HepG2 (cell line): ENCODE results near the gene CBLB. TPM values are rescaled to one million over a fixed set of nuclear protein-coding genes. Genes with fewer than 3 reads are reported as not detected.

Source experiments
- ATAC-seq: fragments of 200-7000 bp; cut with Tn5 transposase; 3 replicates; pipeline ENCODE4 v1.9.1; 2020; ENCODE audit warnings: mild to moderate bottlenecking, moderate library complexity
- BruUV-seq: library from RNA; stranded (reverse); fragments of 400-500 nt; replicated peaks from 2 replicates; lab custom pipeline; 2021; lab: Mats Ljungman, UMichigan
- CTCF ChIA-PET: fragments of 300-600 bp; formaldehyde crosslinking; extraction: SDS; loops from one replicate; lab custom pipeline; 2021; ENCODE audit warnings: low total read pairs, inconsistent platforms, low intra/inter-chr PET ratio; lab: Yijun Ruan, JAX
- POLR2A ChIA-PET: fragments of 350-600 bp; sonication (Branson Sonifier 250); formaldehyde crosslinking; loops from one replicate; lab custom pipeline; 2020; ENCODE audit warnings: antibody characterized with exemption, inconsistent platforms; lab: Yijun Ruan, JAX
- DNase-seq: peaks from one replicate; pipeline ENCODE4 v3.0.0-alpha.2; 2015; ENCODE audit warnings: low spot score
- FAIRE-seq: peaks from 3 replicates; lab custom pipeline; 2011; peaks lifted over from hg19 to GRCh38; lab: Jason Lieb, UNC
- H2AFZ ChIP-seq: one replicate; pipeline ENCODE4 v1.6.1; 2011; ENCODE audit warnings: low read length, inconsistent platforms
- H3K27ac ChIP-seq: fragments of 300-600 bp; 3 replicates; pipeline ENCODE4 v1.8.0; 2011; ENCODE audit warnings: mixed run types, mild to moderate bottlenecking, mixed read lengths, low read length, inconsistent platforms; ENCODE audit not compliant: insufficient read depth; ENCODE audit errors: extremely low read length
- H3K27me3 ChIP-seq, 2 experiments: fragments of 200-600 bp in 1 of 2; 2 replicates in 1 of 2; 3 replicates in 1 of 2; pipeline versions ENCODE4 v1.6.0 to v1.8.0; 2011; ENCODE audit warnings: low read length in 2 of 2, mild to moderate bottlenecking in 2 of 2, moderate library complexity in 2 of 2, inconsistent platforms in 1 of 2; ENCODE audit not compliant: insufficient read depth in 2 of 2, control insufficient read depth in 1 of 2
- H3K36me3 ChIP-seq, 2 experiments: fragments of 200-600 bp in 1 of 2; replicated peaks in 1 of 2; 2 replicates in 1 of 2; 3 replicates in 1 of 2; pipeline versions ENCODE4 v1.5.1 to v1.8.0; 2011; ENCODE audit warnings: low read length in 2 of 2, inconsistent platforms in 1 of 2; ENCODE audit not compliant: insufficient read depth in 2 of 2, control insufficient read depth in 1 of 2
- H3K4me1 ChIP-seq: 2 replicates; pipeline ENCODE4 v1.5.1; 2012; ENCODE audit warnings: low read length, inconsistent platforms; ENCODE audit not compliant: insufficient read depth
- H3K4me2 ChIP-seq: 2 replicates; pipeline ENCODE4 v1.6.0; 2011; ENCODE audit warnings: low read depth, low read length, inconsistent platforms
- H3K4me3 ChIP-seq, 3 experiments: fragments of 200-600 bp in 1 of 3; sonication (generic), shearing (Covaris generic) in 1 of 3; replicated peaks in 1 of 3; 2 replicates each; pipeline ENCODE4 v1.5.1; 2011 to 2016; ENCODE audit warnings: low read length in 3 of 3, inconsistent platforms in 2 of 3, low read depth in 2 of 3, mild to moderate bottlenecking in 2 of 3, control low read depth in 1 of 3, mixed read lengths in 1 of 3; ENCODE audit not compliant: insufficient read depth in 1 of 3
- H3K79me2 ChIP-seq: one replicate; pipeline ENCODE4 v1.6.1; 2011; ENCODE audit warnings: low read length, inconsistent platforms; ENCODE audit not compliant: insufficient read depth
- H3K9ac ChIP-seq: 2 replicates; pipeline ENCODE4 v1.6.0; 2011; ENCODE audit warnings: mild to moderate bottlenecking, low read depth, low read length, inconsistent platforms; ENCODE audit not compliant: insufficient read depth
- H3K9me3 ChIP-seq: 2 replicates; pipeline ENCODE4 v1.5.1; 2012; ENCODE audit warnings: mild to moderate bottlenecking, low read length
- H4K20me1 ChIP-seq: 2 replicates; pipeline ENCODE4 v1.6.0; 2011; ENCODE audit warnings: inconsistent platforms, mild to moderate bottlenecking, low read length, moderate library complexity; ENCODE audit not compliant: insufficient read depth
- CAMTA2 ChIP-seq: sonication (generic); formaldehyde crosslinking; IDR thresholded peaks from 2 replicates; pipeline ENCODE4 v1.4.0; 2020; ENCODE audit warnings: mild to moderate bottlenecking, missing genetic modification reagents, borderline replicate concordance
- FOXK1 ChIP-seq: sonication (generic); formaldehyde crosslinking; IDR thresholded peaks from 2 replicates; pipeline ENCODE4 v1.4.0; 2020; ENCODE audit warnings: low read depth, missing genetic modification reagents, borderline replicate concordance
- HMGA1 ChIP-seq: sonication (generic); formaldehyde crosslinking; conservative IDR thresholded peaks from 2 replicates; pipeline ENCODE4 v1.4.0; 2020; ENCODE audit warnings: missing genetic modification reagents
- KLF15 ChIP-seq: sonication (generic); formaldehyde crosslinking; IDR thresholded peaks from 2 replicates; pipeline ENCODE4 v1.8.1; 2023; ENCODE audit warnings: borderline replicate concordance, mild to moderate bottlenecking, inconsistent platforms, missing genetic modification reagents, mixed read lengths
- MTF1 ChIP-seq: sonication (generic); formaldehyde crosslinking; IDR thresholded peaks from 2 replicates; pipeline ENCODE4 v1.5.0; 2020; ENCODE audit warnings: missing genetic modification reagents
- RFX3 ChIP-seq: IDR thresholded peaks from 2 replicates; pipeline ENCODE4 v1.6.1; 2016; ENCODE audit warnings: missing biosample characterization, missing genetic modification reagents
- WIZ ChIP-seq: sonication (generic); formaldehyde crosslinking; IDR thresholded peaks from 2 replicates; pipeline ENCODE4 v1.5.1; 2020; ENCODE audit warnings: mild to moderate bottlenecking, missing genetic modification reagents
- YY1 ChIP-seq: IDR thresholded peaks from 2 replicates; pipeline ENCODE4 v1.6.1; 2011; ENCODE audit warnings: low read length, low read depth, moderate library complexity, mild to moderate bottlenecking; ENCODE audit not compliant: insufficient read depth, insufficient replicate concordance
- ZNF224 ChIP-seq: sonication (generic); formaldehyde crosslinking; IDR thresholded peaks from 2 replicates; pipeline ENCODE4 v1.5.0; 2020; ENCODE audit warnings: mild to moderate bottlenecking, missing genetic modification reagents
- ZNF451 ChIP-seq: sonication (generic); formaldehyde crosslinking; IDR thresholded peaks from 2 replicates; pipeline ENCODE4 v1.5.0; 2020; ENCODE audit warnings: mild to moderate bottlenecking, missing genetic modification reagents
- ZNF468 ChIP-seq: sonication (generic); formaldehyde crosslinking; IDR thresholded peaks from 2 replicates; pipeline ENCODE4 v1.8.0; 2022; ENCODE audit warnings: mild to moderate bottlenecking, moderate library complexity, missing genetic modification reagents
- ZNF672 ChIP-seq: sonication (generic); formaldehyde crosslinking; IDR thresholded peaks from 2 replicates; pipeline ENCODE4 v1.8.1; 2022; ENCODE audit warnings: missing genetic modification reagents
- ZNF691 ChIP-seq: sonication (generic); formaldehyde crosslinking; IDR thresholded peaks from 2 replicates; pipeline ENCODE4 v1.4.0; 2020; ENCODE audit warnings: missing genetic modification reagents, low read depth, mild to moderate bottlenecking, borderline replicate concordance
- in situ Hi-C: cut with HindIII; loops from 2 replicates; pipeline ENCODE4 v1.10.0; 2017; ENCODE audit warnings: low pct_unique_long_range_greater_than_20kb; ENCODE audit not compliant: extremely low pct_ligation_motif_present
- intact Hi-C: fragments of 100-400 bp; cut with micrococcal nuclease; formaldehyde crosslinking; loops from one replicate; pipeline ENCODE4 v1.10.0; 2022; ENCODE audit not compliant: unreplicated experiment
- polyA plus RNA-seq, 8 experiments: library from polyadenylated mRNA; depleted of rRNA in 3 of 8; stranded (reverse) in 7 of 8; unstranded in 1 of 8; fragments of >200 nt; fragmentation: Illumina TruSeq in 4 of 8; extraction: Trizol in 4 of 8; gene quantifications; 2 replicates each; pipeline versions ENCODE4 v1.2.1 to v1.2.3, GENCODE V29; 2011 to 2016; ENCODE audit warnings: low read depth in 4 of 8, missing spikeins in 1 of 8, mixed read lengths in 1 of 8; ENCODE audit not compliant: insufficient read depth in 1 of 8
- total RNA-seq, 5 experiments: library from RNA; depleted of rRNA; stranded (reverse); fragments of >200 nt; fragmentation: Illumina TruSeq; extraction: Trizol; gene quantifications; 2 replicates each; pipeline ENCODE4 v1.2.3, GENCODE V29; 2016; ENCODE audit warnings: low read depth in 1 of 5
- TF ChIP-seq, protein P1 (sequence below): sonication (generic); formaldehyde crosslinking; IDR thresholded peaks from 2 replicates; pipeline ENCODE4 v1.5.0; 2020; ENCODE audit warnings: mild to moderate bottlenecking, missing genetic modification reagents
- TF ChIP-seq, protein P2 (sequence below): sonication (generic); formaldehyde crosslinking; IDR thresholded peaks from 2 replicates; pipeline ENCODE4 v1.5.0; 2020; ENCODE audit warnings: mild to moderate bottlenecking, missing genetic modification reagents

The CBLB gene
- total and polyA plus RNA-seq, 2 of the 13 experiments (the other 11 are each of a cell fraction or from before 2014, with no cell fraction given) = 9.8 to 16.4 TPM

GRCh38 chr3:105911496-105911895, 42.7 kb upstream of the CBLB start:
- H3K4me1 ChIP-seq = no peaks in the 10 kb centered on the region
- H3K27me3 ChIP-seq = no peaks in the 10 kb centered on the region
- DNase-seq (no peak), FAIRE-seq (no peak), ATAC-seq (no peak)
- BruUV-seq = no TSS peak
- H3K79me2 ChIP-seq = no peaks in the 10 kb centered on the region
- POLR2A ChIA-PET = no interaction called here
- no peaks in the 10 kb centered on the region for H4K20me1 ChIP-seq
- H3K4me3 ChIP-seq = no peak overlapping the region
- H3K9ac ChIP-seq = no peak overlapping the region
- no peaks in the 10 kb centered on the region for H3K36me3 ChIP-seq
- no peak overlapping the region for H3K27ac ChIP-seq
- intact Hi-C loops = no loop called here
- H3K4me2 ChIP-seq = no peak overlapping the region
- CTCF ChIA-PET = no interaction called here
- no peaks in the 10 kb centered on the region for H3K9me3 ChIP-seq
- no peak overlapping the region for H2AFZ ChIP-seq
- in situ Hi-C loops = no loop called here
- TF ChIP-seq MTF1 (no peak), CAMTA2 (CRISPR knock-in tag) (no peak), ZNF224 (CRISPR knock-in tag) (no peak), FOXK1 (CRISPR knock-in tag) (no peak), ZNF468 (CRISPR knock-in tag) (no peak), HMGA1 (CRISPR knock-in tag) (no peak), ZNF672 (CRISPR knock-in tag) (no peak), YY1 (no peak), RFX3 (CRISPR knock-in tag) (no peak), ZNF451 (CRISPR knock-in tag) (no peak), ZNF691 (CRISPR knock-in tag) (no peak), KLF15 (CRISPR knock-in tag) (no peak), WIZ (CRISPR knock-in tag) (no peak)
- TF ChIP-seq, protein P1, sequence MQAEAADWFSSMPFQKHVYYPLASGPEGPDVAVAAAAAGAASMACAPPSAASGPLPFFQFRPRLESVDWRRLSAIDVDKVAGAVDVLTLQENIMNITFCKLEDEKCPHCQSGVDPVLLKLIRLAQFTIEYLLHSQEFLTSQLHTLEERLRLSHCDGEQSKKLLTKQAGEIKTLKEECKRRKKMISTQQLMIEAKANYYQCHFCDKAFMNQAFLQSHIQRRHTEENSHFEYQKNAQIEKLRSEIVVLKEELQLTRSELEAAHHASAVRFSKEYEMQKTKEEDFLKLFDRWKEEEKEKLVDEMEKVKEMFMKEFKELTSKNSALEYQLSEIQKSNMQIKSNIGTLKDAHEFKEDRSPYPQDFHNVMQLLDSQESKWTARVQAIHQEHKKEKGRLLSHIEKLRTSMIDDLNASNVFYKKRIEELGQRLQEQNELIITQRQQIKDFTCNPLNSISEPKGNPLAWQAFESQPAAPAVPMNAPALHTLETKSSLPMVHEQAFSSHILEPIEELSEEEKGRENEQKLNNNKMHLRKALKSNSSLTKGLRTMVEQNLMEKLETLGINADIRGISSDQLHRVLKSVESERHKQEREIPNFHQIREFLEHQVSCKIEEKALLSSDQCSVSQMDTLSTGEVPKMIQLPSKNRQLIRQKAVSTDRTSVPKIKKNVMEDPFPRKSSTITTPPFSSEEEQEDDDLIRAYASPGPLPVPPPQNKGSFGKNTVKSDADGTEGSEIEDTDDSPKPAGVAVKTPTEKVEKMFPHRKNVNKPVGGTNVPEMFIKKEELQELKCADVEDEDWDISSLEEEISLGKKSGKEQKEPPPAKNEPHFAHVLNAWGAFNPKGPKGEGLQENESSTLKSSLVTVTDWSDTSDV (CRISPR knock-in tag) = no peak
- TF ChIP-seq, protein P2, sequence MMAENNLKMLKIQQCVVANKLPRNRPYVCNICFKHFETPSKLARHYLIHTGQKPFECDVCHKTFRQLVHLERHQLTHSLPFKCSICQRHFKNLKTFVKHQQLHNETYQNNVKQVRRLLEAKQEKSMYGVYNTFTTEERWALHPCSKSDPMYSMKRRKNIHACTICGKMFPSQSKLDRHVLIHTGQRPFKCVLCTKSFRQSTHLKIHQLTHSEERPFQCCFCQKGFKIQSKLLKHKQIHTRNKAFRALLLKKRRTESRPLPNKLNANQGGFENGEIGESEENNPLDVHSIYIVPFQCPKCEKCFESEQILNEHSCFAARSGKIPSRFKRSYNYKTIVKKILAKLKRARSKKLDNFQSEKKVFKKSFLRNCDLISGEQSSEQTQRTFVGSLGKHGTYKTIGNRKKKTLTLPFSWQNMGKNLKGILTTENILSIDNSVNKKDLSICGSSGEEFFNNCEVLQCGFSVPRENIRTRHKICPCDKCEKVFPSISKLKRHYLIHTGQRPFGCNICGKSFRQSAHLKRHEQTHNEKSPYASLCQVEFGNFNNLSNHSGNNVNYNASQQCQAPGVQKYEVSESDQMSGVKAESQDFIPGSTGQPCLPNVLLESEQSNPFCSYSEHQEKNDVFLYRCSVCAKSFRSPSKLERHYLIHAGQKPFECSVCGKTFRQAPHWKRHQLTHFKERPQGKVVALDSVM (CRISPR knock-in tag) = no peak
